ENCODE results near the gene CFAP97. TPM values are rescaled to one million over a fixed set of nuclear protein-coding genes. Genes with fewer than 3 reads are reported as not detected.
"Not testable (repeated sequence)": the region's sequence is repeated elsewhere in the genome, so short reads cannot be mapped to it uniquely, and the experiment has no call there.

Gene CFAP97
- total RNA-seq, 1 donor = 77.1 TPM

DNA sequence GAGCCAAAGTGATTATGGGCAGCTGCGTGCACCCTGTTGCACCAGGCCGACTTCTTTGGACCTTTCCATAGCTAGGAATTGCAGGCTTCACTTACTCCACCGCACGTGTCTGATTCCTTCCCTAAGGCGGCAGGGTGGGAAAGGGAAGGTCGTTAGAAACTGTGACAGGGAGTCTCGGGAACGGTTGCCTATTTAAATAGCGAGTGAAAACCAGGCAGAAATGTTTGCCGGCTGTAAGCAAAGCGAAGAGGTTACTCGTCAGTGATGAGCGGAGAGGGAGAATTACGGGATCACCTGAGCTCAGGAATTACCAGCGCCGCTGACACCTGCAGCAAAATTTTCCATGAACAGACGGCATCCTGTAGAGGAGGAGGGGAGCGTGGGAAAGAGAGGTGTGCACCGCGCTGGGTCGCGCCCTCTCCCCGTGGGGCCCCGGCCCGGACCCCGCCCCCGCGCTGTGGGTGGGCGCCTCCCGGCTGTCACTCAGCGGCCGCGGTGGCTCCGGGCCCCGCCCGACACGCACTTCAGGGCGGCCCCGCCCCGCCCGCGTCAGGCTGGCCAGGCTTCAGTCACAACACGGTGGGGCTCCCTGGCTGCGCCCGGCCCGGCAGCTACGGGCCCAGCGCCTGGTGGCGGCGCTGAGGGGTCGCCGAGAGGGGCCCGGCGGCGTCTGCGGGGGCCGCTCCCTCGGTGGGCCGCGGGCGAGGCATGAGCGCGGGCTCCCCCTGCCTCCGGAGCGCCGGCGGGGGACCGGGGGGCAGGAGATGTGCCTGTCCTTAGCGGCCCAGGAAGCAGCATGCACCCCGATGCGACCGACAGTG is 5.4 kb upstream of the CFAP97 start, which contains the start of gene SNX25:
SNX25 (plus strand) TSS at position 568 of the 821 bp plus-strand sequence; CDS start at position 797, 229 bp downstream.
- Histone ChIP-seq H3K36me3 (ENCODE audit: insufficient read depth, low read length) (no peaks in the 10 kb centered on the region), H3K4me2 (ENCODE audit: insufficient read depth, low read length) (peak within 1 kb of the TSS; percentile 87), H2AFZ (ENCODE audit: low read length) (peak within 1 kb of the TSS; percentile 85), H3K27ac (ENCODE audit: low read depth, low read length) (peak within 1 kb of the TSS; percentile 76), H3K4me1 (ENCODE audit: insufficient read depth, low read length) (peaks cover 24% of the 10 kb centered on the region), H3K9me3 (ENCODE audit: low read depth, low read length) (no peaks in the 10 kb centered on the region), H3K4me3 (ENCODE audit: insufficient read depth, low read length) (peak within 1 kb of the TSS; percentile 86), H3K79me2 (ENCODE audit: insufficient read depth, low read length) (peaks cover 58% of the 10 kb centered on the region), H4K20me1 (ENCODE audit: insufficient read depth, low read length) (peaks cover 21% of the 10 kb centered on the region), H3K27me3 (ENCODE audit: insufficient read depth, low read length) (no peaks in the 10 kb centered on the region)
- TF ChIP-seq, protein P1, sequence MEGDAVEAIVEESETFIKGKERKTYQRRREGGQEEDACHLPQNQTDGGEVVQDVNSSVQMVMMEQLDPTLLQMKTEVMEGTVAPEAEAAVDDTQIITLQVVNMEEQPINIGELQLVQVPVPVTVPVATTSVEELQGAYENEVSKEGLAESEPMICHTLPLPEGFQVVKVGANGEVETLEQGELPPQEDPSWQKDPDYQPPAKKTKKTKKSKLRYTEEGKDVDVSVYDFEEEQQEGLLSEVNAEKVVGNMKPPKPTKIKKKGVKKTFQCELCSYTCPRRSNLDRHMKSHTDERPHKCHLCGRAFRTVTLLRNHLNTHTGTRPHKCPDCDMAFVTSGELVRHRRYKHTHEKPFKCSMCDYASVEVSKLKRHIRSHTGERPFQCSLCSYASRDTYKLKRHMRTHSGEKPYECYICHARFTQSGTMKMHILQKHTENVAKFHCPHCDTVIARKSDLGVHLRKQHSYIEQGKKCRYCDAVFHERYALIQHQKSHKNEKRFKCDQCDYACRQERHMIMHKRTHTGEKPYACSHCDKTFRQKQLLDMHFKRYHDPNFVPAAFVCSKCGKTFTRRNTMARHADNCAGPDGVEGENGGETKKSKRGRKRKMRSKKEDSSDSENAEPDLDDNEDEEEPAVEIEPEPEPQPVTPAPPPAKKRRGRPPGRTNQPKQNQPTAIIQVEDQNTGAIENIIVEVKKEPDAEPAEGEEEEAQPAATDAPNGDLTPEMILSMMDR (IDR thresholded peaks at IDR 0.05; ENCODE audit: extremely low read depth, low read depth, low read length) = no peak
- peak; percentile 96 for DNase-seq (ENCODE audit: insufficient read length, low spot score, missing footprints)

DNA sequence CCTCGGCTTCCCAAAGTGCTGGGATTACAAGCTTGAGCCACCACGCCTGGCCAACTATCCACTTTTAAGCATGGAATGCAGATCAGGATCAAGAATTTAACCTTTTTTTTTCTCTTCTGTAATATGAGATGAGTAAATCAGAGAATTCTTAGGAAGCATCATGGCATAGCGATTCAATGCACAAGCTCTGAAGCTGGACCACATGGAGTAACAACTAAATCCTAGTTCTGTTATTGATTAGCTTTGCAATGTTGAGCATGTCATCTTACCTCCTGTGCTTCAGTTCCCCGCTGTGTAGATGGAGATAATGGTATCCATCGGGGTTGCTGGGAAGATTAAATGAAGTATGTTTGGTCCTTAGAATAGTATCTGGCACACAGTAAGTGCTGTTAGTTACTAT is 3.7 kb upstream of the CFAP97 start:
- H3K9me3 ChIP-seq (ENCODE audit: low read depth, low read length) = no peaks in the 10 kb centered on the region
- H4K20me1 ChIP-seq (ENCODE audit: insufficient read depth, low read length) = peaks cover 6% of the 10 kb centered on the region
- H3K36me3 ChIP-seq (ENCODE audit: insufficient read depth, low read length) = no peaks in the 10 kb centered on the region
- no peak for DNase-seq (ENCODE audit: insufficient read length, low spot score, missing footprints)
- no peaks in the 10 kb centered on the region for H3K27me3 ChIP-seq (ENCODE audit: insufficient read depth, low read length)
- no peak overlapping the region for H3K4me3 ChIP-seq (ENCODE audit: insufficient read depth, low read length)
- peaks cover 46% of the 10 kb centered on the region for H3K79me2 ChIP-seq (ENCODE audit: insufficient read depth, low read length)
- TF ChIP-seq, protein P1 (IDR thresholded peaks at IDR 0.05; ENCODE audit: extremely low read depth, low read depth, low read length) = no peak
- H3K27ac ChIP-seq (ENCODE audit: low read depth, low read length) = no peak overlapping the region
- peaks cover 35% of the 10 kb centered on the region for H3K4me1 ChIP-seq (ENCODE audit: insufficient read depth, low read length)
- no peak overlapping the region for H3K4me2 ChIP-seq (ENCODE audit: insufficient read depth, low read length)
- H2AFZ ChIP-seq (ENCODE audit: low read length) = no peak overlapping the region

DNA sequence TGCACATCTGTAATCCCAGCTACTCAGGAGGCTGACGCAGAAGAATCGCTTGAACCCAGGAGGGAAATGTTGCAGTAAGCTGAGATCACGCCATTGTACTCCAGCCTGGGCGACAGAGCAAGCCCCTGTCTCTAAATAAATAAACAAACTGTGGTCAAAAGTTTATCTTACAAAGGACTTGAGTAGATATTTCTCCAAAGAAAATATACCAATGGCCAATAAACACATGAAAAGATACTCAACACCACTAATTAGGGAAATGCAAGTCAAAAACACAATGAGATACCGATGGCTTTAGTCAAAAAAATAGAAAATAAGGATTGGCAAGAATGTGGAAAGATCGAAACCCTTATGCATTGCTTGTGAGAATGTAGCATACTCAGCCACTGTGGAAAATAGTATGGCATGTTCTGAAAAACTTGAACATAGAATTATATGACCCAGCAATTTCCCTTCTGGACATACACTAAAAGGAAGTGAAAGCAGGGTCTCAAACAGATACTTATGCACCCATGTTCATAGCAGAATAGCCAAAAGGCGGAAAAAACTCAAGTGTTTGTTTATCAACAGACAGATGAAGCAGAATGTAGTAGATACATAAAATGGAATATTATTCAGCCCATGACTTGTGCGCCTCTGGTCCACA is 2.0 kb upstream of the CFAP97 start:
- Histone ChIP-seq H3K4me3 (ENCODE audit: insufficient read depth, low read length) (no peak overlapping the region), H3K4me2 (ENCODE audit: insufficient read depth, low read length) (no peak overlapping the region), H2AFZ (ENCODE audit: low read length) (no peak overlapping the region), H3K27me3 (ENCODE audit: insufficient read depth, low read length) (no peaks in the 10 kb centered on the region), H4K20me1 (ENCODE audit: insufficient read depth, low read length) (peaks cover 4% of the 10 kb centered on the region), H3K9me3 (ENCODE audit: low read depth, low read length) (no peaks in the 10 kb centered on the region), H3K79me2 (ENCODE audit: insufficient read depth, low read length) (peaks cover 43% of the 10 kb centered on the region), H3K36me3 (ENCODE audit: insufficient read depth, low read length) (no peaks in the 10 kb centered on the region), H3K27ac (ENCODE audit: low read depth, low read length) (no peak overlapping the region), H3K4me1 (ENCODE audit: insufficient read depth, low read length) (peaks cover 31% of the 10 kb centered on the region)
- TF ChIP-seq, protein P1 (IDR thresholded peaks at IDR 0.05; ENCODE audit: extremely low read depth, low read depth, low read length) = no peak
- no peak for DNase-seq (ENCODE audit: insufficient read length, low spot score, missing footprints)

DNA sequence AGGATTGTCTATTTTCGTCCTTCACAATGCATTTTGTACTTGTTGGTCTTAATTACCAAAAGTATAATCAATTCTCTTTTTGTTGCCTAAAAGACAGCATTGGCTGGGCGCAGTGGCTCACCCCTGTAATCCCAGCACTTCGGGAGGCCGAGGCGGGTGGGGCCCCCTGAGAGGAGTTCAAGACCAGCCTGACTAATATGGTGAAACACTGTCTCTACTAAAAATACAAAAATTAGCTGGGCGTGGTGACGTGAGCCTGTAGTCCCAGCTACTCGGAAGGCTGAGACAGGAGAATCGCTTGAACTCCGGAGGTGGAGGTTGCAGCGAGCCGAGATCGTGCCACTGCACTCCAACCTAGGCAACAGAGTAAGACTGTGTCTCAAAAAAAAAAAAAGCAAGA is 1.3 kb upstream of the CFAP97 start:
- H3K27me3 ChIP-seq (ENCODE audit: insufficient read depth, low read length); H3K36me3 ChIP-seq (ENCODE audit: insufficient read depth, low read length); DNase-seq (ENCODE audit: insufficient read length, low spot score, missing footprints); H3K9me3 ChIP-seq (ENCODE audit: low read depth, low read length); H4K20me1 ChIP-seq (ENCODE audit: insufficient read depth, low read length): not testable (repeated sequence)
- Histone ChIP-seq H3K4me3 (ENCODE audit: insufficient read depth, low read length) (peak overlapping the region; percentile 75), H2AFZ (ENCODE audit: low read length) (peak overlapping the region; percentile 96), H3K79me2 (ENCODE audit: insufficient read depth, low read length) (peaks cover 44% of the 10 kb centered on the region), H3K4me1 (ENCODE audit: insufficient read depth, low read length) (peaks cover 31% of the 10 kb centered on the region), H3K27ac (ENCODE audit: low read depth, low read length) (peak overlapping the region; percentile 83), H3K4me2 (ENCODE audit: insufficient read depth, low read length) (peak overlapping the region; percentile 100)
